Neural cell (in vitro differentiated cells): ENCODE data around the gene HLCS. TPM values are rescaled to one million over a fixed set of nuclear protein-coding genes. Genes with fewer than 3 reads are reported as not detected.

ENCODE experiments used
- H2AFZ ChIP-seq: fragments of 200-600, 300-800 bp; sonication (generic), shearing (Covaris generic); 2 replicates; pipeline ENCODE4 v1.6.0; 2014; ENCODE audit warnings: low read depth, mild to moderate bottlenecking, antibody characterized with exemption, low read length, moderate library complexity
- H3F3A ChIP-seq: fragments of 200-600 bp; shearing (Covaris generic); 2 replicates; pipeline ENCODE4 v1.6.1; 2016; ENCODE audit warnings: mild to moderate bottlenecking, moderate library complexity, mixed read lengths, antibody characterized with exemption, low read length; ENCODE audit not compliant: insufficient read depth, poor library complexity, severe bottlenecking
- H3K27ac ChIP-seq: fragments of 200-600, 300-800 bp; sonication (generic), shearing (Covaris generic); 2 replicates; pipeline ENCODE4 v1.5.1; 2014; ENCODE audit warnings: mild to moderate bottlenecking, low read length, moderate library complexity
- H3K27me3 ChIP-seq: fragments of 300-800, 200-600 bp; sonication (generic), shearing (Covaris generic); 2 replicates; pipeline ENCODE4 v1.6.0; 2014; ENCODE audit warnings: mild to moderate bottlenecking, low read depth, low read length, moderate library complexity; ENCODE audit not compliant: insufficient read depth
- H3K36me3 ChIP-seq: fragments of 300-800, 200-600 bp; sonication (generic), shearing (Covaris generic); 2 replicates; pipeline ENCODE4 v1.5.1; 2014; ENCODE audit warnings: mild to moderate bottlenecking, antibody characterized with exemption, low read length, moderate library complexity; ENCODE audit not compliant: insufficient read depth
- H3K4me2 ChIP-seq: fragments of 300-800, 200-600 bp; sonication (generic), shearing (Covaris generic); 2 replicates; pipeline ENCODE4 v1.6.0; 2014; ENCODE audit warnings: mild to moderate bottlenecking, low read length
- H3K4me3 ChIP-seq: fragments of 300-800, 200-600 bp; sonication (generic), shearing (Covaris generic); 2 replicates; pipeline ENCODE4 v1.5.1; 2014; ENCODE audit warnings: mild to moderate bottlenecking, low read length, moderate library complexity
- H3K79me2 ChIP-seq: fragments of 200-600 bp; shearing (Covaris generic); replicated peaks from 2 replicates; pipeline ENCODE4 v1.6.0; 2014; ENCODE audit warnings: mild to moderate bottlenecking, low read length, moderate library complexity; ENCODE audit not compliant: insufficient read depth
- H3K9ac ChIP-seq: fragments of 300-800, 200-600 bp; sonication (generic), shearing (Covaris generic); 2 replicates; pipeline ENCODE4 v1.6.1; 2016; ENCODE audit warnings: mild to moderate bottlenecking, low read length, mixed read lengths
- H3K9me2 ChIP-seq: fragments of 200-600 bp; shearing (Covaris generic); 2 replicates; pipeline ENCODE4 v1.6.1; 2016; ENCODE audit warnings: mild to moderate bottlenecking, low read length, mixed read lengths; ENCODE audit not compliant: insufficient read depth
- H3K9me3 ChIP-seq: fragments of 200-600, 300-800 bp; sonication (generic), shearing (Covaris generic); 2 replicates; pipeline ENCODE4 v1.6.1; 2016; ENCODE audit warnings: mild to moderate bottlenecking, mixed run types, low read length, moderate library complexity, mixed read lengths
- H4K20me1 ChIP-seq: fragments of 200-600 bp; shearing (Covaris generic); 2 replicates; pipeline ENCODE4 v1.6.1; 2016; ENCODE audit warnings: mild to moderate bottlenecking, mixed run types; ENCODE audit not compliant: insufficient read depth
- EP300 ChIP-seq: fragments of 450-650 bp; conservative IDR thresholded peaks from 2 replicates; pipeline ENCODE4 v1.6.1; 2014; ENCODE audit warnings: antibody characterized with exemption, mild to moderate bottlenecking, moderate library complexity; ENCODE audit not compliant: poor library complexity, severe bottlenecking
- EZH2 ChIP-seq: fragments of 200-600, 300-800 bp; shearing (Covaris generic), sonication (generic); IDR thresholded peaks from 2 replicates; pipeline ENCODE4 v1.6.1; 2014; ENCODE audit warnings: antibody characterized with exemption, low read length, borderline replicate concordance, mild to moderate bottlenecking; ENCODE audit not compliant: insufficient read depth, poor library complexity, severe bottlenecking
- MXI1 ChIP-seq: fragments of 450-650 bp; conservative IDR thresholded peaks from 2 replicates; pipeline ENCODE4 v1.6.1; 2014; ENCODE audit warnings: antibody characterized with exemption, mild to moderate bottlenecking; ENCODE audit not compliant: poor library complexity, severe bottlenecking
- POLR2AphosphoS5 ChIP-seq: IDR thresholded peaks from 2 replicates; pipeline ENCODE4 v1.6.1; 2012
- RAD21 ChIP-seq: fragments of 450-650 bp; conservative IDR thresholded peaks from 2 replicates; pipeline ENCODE4 v1.6.1; 2014; ENCODE audit warnings: antibody characterized with exemption, mild to moderate bottlenecking, moderate library complexity
- SMC3 ChIP-seq: fragments of 450-650 bp; conservative IDR thresholded peaks from 2 replicates; pipeline ENCODE4 v1.6.1; 2014; ENCODE audit warnings: antibody characterized with exemption, mild to moderate bottlenecking, moderate library complexity; ENCODE audit not compliant: poor library complexity
- TAF1 ChIP-seq: IDR thresholded peaks from 2 replicates; pipeline ENCODE4 v1.6.1; 2012; ENCODE audit warnings: low read depth
- polyA plus RNA-seq: library from polyadenylated mRNA; depleted of rRNA; stranded (reverse); fragments of >200 nt; gene quantifications from 2 replicates; pipeline ENCODE4 v1.2.3, GENCODE V29; 2014
- TF ChIP-seq, protein P1 (sequence below): fragments of 450-650 bp; IDR thresholded peaks from 2 replicates; pipeline ENCODE4 v1.5.1; 2014; ENCODE audit warnings: antibody characterized with exemption, mild to moderate bottlenecking, moderate library complexity; ENCODE audit not compliant: poor library complexity, severe bottlenecking
- TF ChIP-seq, protein P2 (sequence below): IDR thresholded peaks from 2 replicates; pipeline ENCODE4 v1.6.1; 2012; ENCODE audit warnings: borderline replicate concordance

The HLCS gene
- polyA plus RNA-seq, 1 donor from 2014 or later = 12.1 TPM

DNA sequence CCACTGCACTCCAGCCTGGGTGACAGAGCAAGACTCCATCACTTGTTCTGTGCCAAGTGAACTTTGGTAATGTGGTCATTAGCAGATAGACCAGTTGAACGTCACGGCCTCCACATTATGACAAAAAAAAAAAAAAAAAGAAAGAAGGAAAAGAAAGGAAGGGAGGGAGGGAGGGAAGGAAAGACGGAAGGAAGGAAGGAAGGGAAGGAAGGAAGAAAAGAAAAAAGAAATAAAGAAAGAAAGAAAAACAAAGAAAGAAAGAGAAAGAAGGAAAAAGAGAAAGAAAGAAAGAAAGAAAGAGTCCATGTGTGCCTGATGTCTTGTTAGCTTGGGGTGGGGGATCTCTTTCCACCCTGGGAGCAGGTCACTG is 222.3 kb downstream of the HLCS start:
- Histone ChIP-seq H3K27me3 (peaks cover 23% of the 10 kb centered on the region), H3F3A (no peaks in the 10 kb centered on the region), H2AFZ (no peak overlapping the region), H3K27ac (no peak overlapping the region), H3K9me2 (no peaks in the 10 kb centered on the region), H3K4me3 (no peak overlapping the region), H4K20me1 (no peaks in the 10 kb centered on the region), H3K9me3 (no peaks in the 10 kb centered on the region), H3K4me2 (no peak overlapping the region), H3K9ac (no peak overlapping the region), H3K79me2 (no peaks in the 10 kb centered on the region), H3K36me3 (no peaks in the 10 kb centered on the region)
- TF ChIP-seq MXI1 (no peak), TAF1 (no peak), SMC3 (no peak), RAD21 (no peak), EZH2 (no peak), EP300 (no peak), POLR2AphosphoS5 (no peak)
- TF ChIP-seq, protein P1, sequence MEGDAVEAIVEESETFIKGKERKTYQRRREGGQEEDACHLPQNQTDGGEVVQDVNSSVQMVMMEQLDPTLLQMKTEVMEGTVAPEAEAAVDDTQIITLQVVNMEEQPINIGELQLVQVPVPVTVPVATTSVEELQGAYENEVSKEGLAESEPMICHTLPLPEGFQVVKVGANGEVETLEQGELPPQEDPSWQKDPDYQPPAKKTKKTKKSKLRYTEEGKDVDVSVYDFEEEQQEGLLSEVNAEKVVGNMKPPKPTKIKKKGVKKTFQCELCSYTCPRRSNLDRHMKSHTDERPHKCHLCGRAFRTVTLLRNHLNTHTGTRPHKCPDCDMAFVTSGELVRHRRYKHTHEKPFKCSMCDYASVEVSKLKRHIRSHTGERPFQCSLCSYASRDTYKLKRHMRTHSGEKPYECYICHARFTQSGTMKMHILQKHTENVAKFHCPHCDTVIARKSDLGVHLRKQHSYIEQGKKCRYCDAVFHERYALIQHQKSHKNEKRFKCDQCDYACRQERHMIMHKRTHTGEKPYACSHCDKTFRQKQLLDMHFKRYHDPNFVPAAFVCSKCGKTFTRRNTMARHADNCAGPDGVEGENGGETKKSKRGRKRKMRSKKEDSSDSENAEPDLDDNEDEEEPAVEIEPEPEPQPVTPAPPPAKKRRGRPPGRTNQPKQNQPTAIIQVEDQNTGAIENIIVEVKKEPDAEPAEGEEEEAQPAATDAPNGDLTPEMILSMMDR = no peak
- TF ChIP-seq, protein P2, sequence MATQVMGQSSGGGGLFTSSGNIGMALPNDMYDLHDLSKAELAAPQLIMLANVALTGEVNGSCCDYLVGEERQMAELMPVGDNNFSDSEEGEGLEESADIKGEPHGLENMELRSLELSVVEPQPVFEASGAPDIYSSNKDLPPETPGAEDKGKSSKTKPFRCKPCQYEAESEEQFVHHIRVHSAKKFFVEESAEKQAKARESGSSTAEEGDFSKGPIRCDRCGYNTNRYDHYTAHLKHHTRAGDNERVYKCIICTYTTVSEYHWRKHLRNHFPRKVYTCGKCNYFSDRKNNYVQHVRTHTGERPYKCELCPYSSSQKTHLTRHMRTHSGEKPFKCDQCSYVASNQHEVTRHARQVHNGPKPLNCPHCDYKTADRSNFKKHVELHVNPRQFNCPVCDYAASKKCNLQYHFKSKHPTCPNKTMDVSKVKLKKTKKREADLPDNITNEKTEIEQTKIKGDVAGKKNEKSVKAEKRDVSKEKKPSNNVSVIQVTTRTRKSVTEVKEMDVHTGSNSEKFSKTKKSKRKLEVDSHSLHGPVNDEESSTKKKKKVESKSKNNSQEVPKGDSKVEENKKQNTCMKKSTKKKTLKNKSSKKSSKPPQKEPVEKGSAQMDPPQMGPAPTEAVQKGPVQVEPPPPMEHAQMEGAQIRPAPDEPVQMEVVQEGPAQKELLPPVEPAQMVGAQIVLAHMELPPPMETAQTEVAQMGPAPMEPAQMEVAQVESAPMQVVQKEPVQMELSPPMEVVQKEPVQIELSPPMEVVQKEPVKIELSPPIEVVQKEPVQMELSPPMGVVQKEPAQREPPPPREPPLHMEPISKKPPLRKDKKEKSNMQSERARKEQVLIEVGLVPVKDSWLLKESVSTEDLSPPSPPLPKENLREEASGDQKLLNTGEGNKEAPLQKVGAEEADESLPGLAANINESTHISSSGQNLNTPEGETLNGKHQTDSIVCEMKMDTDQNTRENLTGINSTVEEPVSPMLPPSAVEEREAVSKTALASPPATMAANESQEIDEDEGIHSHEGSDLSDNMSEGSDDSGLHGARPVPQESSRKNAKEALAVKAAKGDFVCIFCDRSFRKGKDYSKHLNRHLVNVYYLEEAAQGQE = no peak

DNA sequence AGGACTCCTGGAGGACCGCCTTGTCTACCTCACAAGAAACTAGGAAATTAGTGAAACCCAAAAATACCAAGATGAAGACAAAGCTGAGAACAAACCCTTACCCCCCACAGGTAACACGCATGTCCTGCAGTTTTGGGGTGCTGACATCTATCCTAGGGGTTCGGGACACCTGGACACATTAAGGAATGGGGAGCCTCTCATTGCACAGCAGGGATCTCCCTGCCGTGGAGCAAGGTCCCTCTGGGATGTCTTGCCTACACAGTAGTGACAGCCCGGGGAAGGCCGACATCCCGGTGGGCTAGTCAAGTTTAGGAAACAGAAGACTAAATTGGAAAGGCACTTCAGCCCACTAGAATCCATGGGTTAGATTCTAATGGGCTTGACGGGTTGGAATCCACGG is 223.0 kb downstream of the HLCS start:
- Histone ChIP-seq H3K27ac (no peak overlapping the region), H3K9me2 (no peaks in the 10 kb centered on the region), H3K27me3 (peaks cover 20% of the 10 kb centered on the region), H3K79me2 (no peaks in the 10 kb centered on the region), H2AFZ (no peak overlapping the region), H4K20me1 (no peaks in the 10 kb centered on the region), H3K9me3 (no peaks in the 10 kb centered on the region), H3F3A (no peaks in the 10 kb centered on the region), H3K4me3 (no peak overlapping the region), H3K4me2 (no peak overlapping the region), H3K9ac (no peak overlapping the region), H3K36me3 (no peaks in the 10 kb centered on the region)
- TF ChIP-seq, protein P1 = no peak
- TF ChIP-seq POLR2AphosphoS5 (no peak), RAD21 (no peak), TAF1 (no peak), EZH2 (no peak), MXI1 (no peak), SMC3 (no peak), EP300 (no peak)
- TF ChIP-seq, protein P2 = no peak
